OCI-LY7 (cell line): ENCODE measurements around the gene CACNA1B. TPM values are rescaled to one million over a fixed set of nuclear protein-coding genes. Genes with fewer than 3 reads are reported as not detected.
"Not testable (repeated sequence)": the region's sequence is repeated elsewhere in the genome, so short reads cannot be mapped to it uniquely, and the experiment has no call there.

Experiments used
- BruUV-seq: library from RNA; stranded (reverse); fragments of 400-500 nt; replicated peaks from 2 replicates; lab custom pipeline; 2021; lab: Mats Ljungman, UMichigan
- CTCF ChIA-PET: fragments of 300-600 bp; sonication (Branson Sonifier 250); formaldehyde crosslinking; loops from one replicate; lab custom pipeline; 2022; ENCODE audit warnings: antibody characterized with exemption; ENCODE audit not compliant: unreplicated experiment; lab: Charles Lee
- POLR2A ChIA-PET: fragments of 300-600 bp; sonication (Branson Sonifier 250); formaldehyde crosslinking; loops from one replicate; lab custom pipeline; 2022; ENCODE audit warnings: antibody characterized with exemption; lab: Charles Lee
- DNase-seq: peaks from one replicate; pipeline ENCODE4 v3.0.0-alpha.2; 2015; ENCODE audit warnings: low spot score
- H2AFZ ChIP-seq: fragments of 200-600 bp; sonication (generic), shearing (Covaris generic); 2 replicates; pipeline ENCODE4 v1.6.1; 2014; ENCODE audit warnings: mild to moderate bottlenecking, antibody characterized with exemption, low read length, moderate library complexity
- H3K27ac ChIP-seq: fragments of 200-600 bp; sonication (generic); 2 replicates; pipeline ENCODE4 v1.5.1; 2014; ENCODE audit warnings: mixed run types, low read depth, mild to moderate bottlenecking, moderate library complexity, low read length, inconsistent platforms; ENCODE audit not compliant: poor library complexity, severe bottlenecking
- H3K36me3 ChIP-seq: fragments of 200-600 bp; sonication (generic); 2 replicates; pipeline ENCODE4 v1.6.1; 2014; ENCODE audit warnings: mild to moderate bottlenecking, antibody characterized with exemption, low read length, moderate library complexity, mixed read lengths; ENCODE audit not compliant: insufficient read depth
- H3K4me1 ChIP-seq: fragments of 200-600 bp; sonication (generic); 2 replicates; pipeline ENCODE4 v1.5.1; 2014; ENCODE audit warnings: mild to moderate bottlenecking, low read length; ENCODE audit not compliant: insufficient read depth, poor library complexity, severe bottlenecking
- H3K4me2 ChIP-seq: fragments of 200-600 bp; sonication (generic); 2 replicates; pipeline ENCODE4 v1.6.1; 2014; ENCODE audit warnings: mild to moderate bottlenecking, low read length
- H3K4me3 ChIP-seq: fragments of 200-600 bp; sonication (generic); 2 replicates; pipeline ENCODE4 v1.5.1; 2014; ENCODE audit warnings: mild to moderate bottlenecking, low read depth, low read length; ENCODE audit not compliant: poor library complexity, severe bottlenecking
- H3K79me2 ChIP-seq: fragments of 200-600 bp; sonication (generic); 2 replicates; pipeline ENCODE4 v1.6.1; 2016; ENCODE audit warnings: low read depth, mild to moderate bottlenecking, low read length, moderate library complexity, mixed read lengths; ENCODE audit not compliant: insufficient read depth
- H3K9me2 ChIP-seq: fragments of 200-600 bp; sonication (generic); 2 replicates; pipeline ENCODE4 v1.6.1; 2016; ENCODE audit warnings: mild to moderate bottlenecking, low read length, mixed read lengths; ENCODE audit not compliant: insufficient read depth
- H3K9me3 ChIP-seq: fragments of 200-600 bp; sonication (generic); 2 replicates; pipeline ENCODE4 v1.6.1; 2014; ENCODE audit warnings: mild to moderate bottlenecking, mixed run types, low read length, mixed read lengths
- H4K20me1 ChIP-seq: fragments of 200-600 bp; sonication (generic); 2 replicates; pipeline ENCODE4 v1.6.1; 2014; ENCODE audit warnings: mild to moderate bottlenecking, antibody characterized with exemption, low read length, moderate library complexity, mixed read lengths; ENCODE audit not compliant: insufficient read depth
- EZH2phosphoT487 ChIP-seq: fragments of 200-600 bp; sonication (generic); IDR thresholded peaks from 2 replicates; pipeline ENCODE4 v1.6.1; 2018; ENCODE audit warnings: low read depth, borderline replicate concordance, mild to moderate bottlenecking, mixed run types, antibody characterized with exemption, low read length, moderate library complexity, mixed read lengths
- intact Hi-C: fragments of 100-400 bp; cut with micrococcal nuclease; formaldehyde crosslinking; loops from one replicate; pipeline ENCODE4 v1.10.0; 2022; ENCODE audit not compliant: unreplicated experiment
- total RNA-seq, 2 experiments: library from RNA; depleted of rRNA in 1 of 2; stranded (reverse); fragments of >200 nt in 1 of 2; shearing (Covaris generic) in 1 of 2; gene quantifications; 2 replicates each; pipeline ENCODE4 v1.2.3, GENCODE V29; 2014 to 2022
- TF ChIP-seq, protein P1 (sequence below): fragments of 200-600 bp; sonication (generic); conservative IDR thresholded peaks from 2 replicates; pipeline ENCODE4 v1.5.1; 2014; ENCODE audit warnings: mild to moderate bottlenecking, antibody characterized with exemption, low read length, moderate library complexity, mixed read lengths

Gene CACNA1B
- total RNA-seq, 2 experiments from 2014 or later: not detected

DNA sequence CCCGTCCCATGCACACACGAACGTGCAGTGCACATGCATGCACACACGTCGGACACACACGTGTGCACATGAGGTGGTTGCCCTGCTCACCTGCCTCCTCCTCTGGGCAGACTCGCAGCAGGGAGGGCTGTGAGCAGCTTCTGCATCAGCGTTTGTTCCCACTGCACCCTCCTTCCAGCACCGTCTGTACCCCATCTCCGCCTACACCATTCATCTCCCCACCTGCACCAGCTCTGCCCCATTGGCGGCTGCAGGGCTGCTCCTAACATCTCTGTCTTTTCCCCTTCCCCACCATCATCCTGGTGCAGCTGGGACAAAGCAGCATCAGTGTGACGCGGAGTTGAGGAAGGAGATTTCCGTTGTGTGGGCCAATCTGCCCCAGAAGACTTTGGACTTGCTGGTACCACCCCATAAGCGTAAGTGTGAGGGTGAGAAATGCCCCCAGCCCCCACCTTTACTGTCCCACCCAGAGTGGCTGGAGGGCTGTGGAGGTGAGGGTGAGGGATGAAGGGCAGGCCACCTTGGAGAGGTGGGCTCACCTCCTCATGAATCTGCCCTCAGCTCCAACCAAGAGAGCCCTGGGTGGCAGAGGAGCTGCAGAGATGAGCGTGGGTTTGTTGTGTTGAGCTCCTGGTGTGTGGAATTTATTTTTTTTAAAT is 234.6 kb downstream of the CACNA1B start:
- no peaks in the 10 kb centered on the region for H3K36me3 ChIP-seq
- no peak overlapping the region for H3K27ac ChIP-seq
- no peak overlapping the region for H3K4me2 ChIP-seq
- H3K4me3 ChIP-seq: no peak overlapping the region
- POLR2A ChIA-PET: no interaction called here
- no peak overlapping the region for H2AFZ ChIP-seq
- no peaks in the 10 kb centered on the region for H3K79me2 ChIP-seq
- TF ChIP-seq, protein P1, sequence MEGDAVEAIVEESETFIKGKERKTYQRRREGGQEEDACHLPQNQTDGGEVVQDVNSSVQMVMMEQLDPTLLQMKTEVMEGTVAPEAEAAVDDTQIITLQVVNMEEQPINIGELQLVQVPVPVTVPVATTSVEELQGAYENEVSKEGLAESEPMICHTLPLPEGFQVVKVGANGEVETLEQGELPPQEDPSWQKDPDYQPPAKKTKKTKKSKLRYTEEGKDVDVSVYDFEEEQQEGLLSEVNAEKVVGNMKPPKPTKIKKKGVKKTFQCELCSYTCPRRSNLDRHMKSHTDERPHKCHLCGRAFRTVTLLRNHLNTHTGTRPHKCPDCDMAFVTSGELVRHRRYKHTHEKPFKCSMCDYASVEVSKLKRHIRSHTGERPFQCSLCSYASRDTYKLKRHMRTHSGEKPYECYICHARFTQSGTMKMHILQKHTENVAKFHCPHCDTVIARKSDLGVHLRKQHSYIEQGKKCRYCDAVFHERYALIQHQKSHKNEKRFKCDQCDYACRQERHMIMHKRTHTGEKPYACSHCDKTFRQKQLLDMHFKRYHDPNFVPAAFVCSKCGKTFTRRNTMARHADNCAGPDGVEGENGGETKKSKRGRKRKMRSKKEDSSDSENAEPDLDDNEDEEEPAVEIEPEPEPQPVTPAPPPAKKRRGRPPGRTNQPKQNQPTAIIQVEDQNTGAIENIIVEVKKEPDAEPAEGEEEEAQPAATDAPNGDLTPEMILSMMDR: no peak
- no peak for TF ChIP-seq EZH2phosphoT487
- H3K9me3 ChIP-seq: no peaks in the 10 kb centered on the region
- H3K9me2 ChIP-seq: no peaks in the 10 kb centered on the region
- CTCF ChIA-PET: no interaction called here
- no TSS peak for BruUV-seq
- intact Hi-C loops: no loop called here
- DNase-seq: no peak
- H3K4me1 ChIP-seq: no peaks in the 10 kb centered on the region
- H4K20me1 ChIP-seq: no peaks in the 10 kb centered on the region

DNA sequence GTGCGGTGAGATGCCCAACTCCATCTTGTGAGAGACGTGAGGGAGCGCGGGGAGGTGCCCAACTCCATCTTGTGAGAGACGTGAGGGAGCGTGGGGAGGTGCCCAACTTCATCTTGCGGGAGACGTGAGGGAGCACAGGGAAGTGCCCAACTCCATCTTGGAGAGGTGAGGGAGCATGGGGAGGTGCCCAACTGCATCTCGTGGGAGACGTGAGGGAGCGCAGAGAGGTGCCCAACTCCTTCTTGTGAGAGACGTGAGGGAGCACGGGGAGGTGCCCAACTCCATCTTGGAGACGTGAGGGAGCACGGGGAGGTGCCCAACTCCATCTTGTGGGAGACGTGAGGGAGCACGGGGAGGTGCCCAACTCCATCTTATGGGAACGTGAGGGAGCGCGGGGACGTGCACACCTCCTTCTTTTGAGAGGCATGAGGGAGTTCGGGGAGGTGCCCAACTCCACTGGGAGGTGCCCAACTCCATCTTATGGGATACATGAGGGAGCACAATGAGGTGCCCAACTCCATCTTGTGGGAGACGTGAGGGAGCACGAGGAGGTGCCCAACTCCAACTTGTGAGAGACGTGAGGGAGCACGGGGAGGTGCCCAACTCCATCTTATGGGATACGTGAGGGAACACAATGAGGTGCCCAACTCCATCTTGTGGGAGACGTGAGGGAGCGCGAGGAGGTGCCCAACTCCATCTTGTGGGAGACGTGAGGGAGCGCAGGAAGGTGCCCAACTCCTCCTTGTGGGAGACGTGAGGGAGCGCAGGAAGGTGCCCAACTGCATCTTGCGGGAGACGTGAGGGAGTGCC is 235.4 kb downstream of the CACNA1B start:
- H3K4me2 ChIP-seq: no peak overlapping the region
- POLR2A ChIA-PET: no interaction called here
- no peak for DNase-seq
- H3K9me2 ChIP-seq: no peaks in the 10 kb centered on the region
- H3K27ac ChIP-seq: no peak overlapping the region
- no peaks in the 10 kb centered on the region for H3K4me1 ChIP-seq
- TF ChIP-seq, protein P1: no peak
- no peak for TF ChIP-seq EZH2phosphoT487
- H3K9me3 ChIP-seq: no peaks in the 10 kb centered on the region
- no peak overlapping the region for H2AFZ ChIP-seq
- CTCF ChIA-PET: no interaction called here
- no peaks in the 10 kb centered on the region for H3K79me2 ChIP-seq
- no TSS peak for BruUV-seq
- intact Hi-C loops: no loop called here
- H4K20me1 ChIP-seq: no peaks in the 10 kb centered on the region
- no peaks in the 10 kb centered on the region for H3K36me3 ChIP-seq
- H3K4me3 ChIP-seq: no peak overlapping the region

DNA sequence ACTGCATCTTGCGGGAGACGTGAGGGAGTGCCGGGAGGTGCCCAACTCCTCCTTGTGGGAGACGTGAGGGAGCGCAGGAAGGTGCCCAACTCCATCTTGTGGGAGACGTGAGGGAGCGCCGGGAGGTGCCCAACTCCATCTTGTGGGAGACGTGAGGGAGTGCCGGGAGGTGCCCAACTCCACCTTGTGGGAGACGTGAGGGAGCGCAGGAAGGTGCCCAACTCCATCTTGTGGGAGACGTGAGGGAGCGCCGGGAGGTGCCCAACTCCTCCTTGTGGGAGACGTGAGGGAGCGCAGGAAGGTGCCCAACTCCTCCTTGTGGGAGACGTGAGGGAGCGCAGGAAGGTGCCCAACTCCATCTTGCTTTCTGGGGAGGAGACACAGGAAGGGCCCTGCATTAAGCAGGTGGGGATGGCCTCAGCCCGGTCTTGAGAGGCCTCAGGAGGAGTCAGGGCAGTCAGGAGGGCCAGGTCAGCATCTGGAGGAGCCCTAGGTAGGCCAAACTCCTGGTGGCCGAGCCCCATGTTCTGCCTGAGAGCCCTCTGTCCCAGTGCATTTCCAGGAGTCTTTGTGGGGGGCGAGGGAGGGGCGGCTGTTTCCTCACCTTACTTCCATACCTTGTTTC is 236.2 kb downstream of the CACNA1B start:
- DNase-seq, H3K27ac ChIP-seq, H3K4me1 ChIP-seq, H3K4me3 ChIP-seq, intact Hi-C loops, CTCF ChIA-PET, H4K20me1 ChIP-seq, POLR2A ChIA-PET, H3K4me2 ChIP-seq, H3K36me3 ChIP-seq, H3K9me2 ChIP-seq, BruUV-seq, H3K79me2 ChIP-seq, H2AFZ ChIP-seq, H3K9me3 ChIP-seq: not testable (repeated sequence)
